Measurements from ENCODE around the gene CERT1.

DNA sequence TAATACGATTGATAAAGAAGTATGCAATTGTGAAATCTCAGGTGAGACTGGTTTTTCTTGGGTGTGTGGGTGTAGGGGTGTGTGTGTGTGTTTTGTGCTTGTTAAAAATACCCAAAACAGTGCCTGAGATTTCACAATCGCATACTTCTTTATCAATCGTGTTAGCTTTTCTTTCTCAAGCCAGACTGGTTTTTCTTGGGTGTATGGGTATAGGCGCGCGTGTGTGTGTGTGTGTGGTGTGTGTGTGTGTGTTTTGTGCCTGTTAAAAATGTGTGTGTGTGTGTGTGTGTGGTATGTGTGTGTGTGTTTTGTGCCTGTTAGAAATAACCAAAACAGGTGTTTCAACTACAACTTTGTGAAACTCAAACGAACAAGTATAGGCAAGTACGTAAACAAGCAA lies 53.7 kb downstream of the CERT1 start:
- TF ChIP-seq, protein P1, sequence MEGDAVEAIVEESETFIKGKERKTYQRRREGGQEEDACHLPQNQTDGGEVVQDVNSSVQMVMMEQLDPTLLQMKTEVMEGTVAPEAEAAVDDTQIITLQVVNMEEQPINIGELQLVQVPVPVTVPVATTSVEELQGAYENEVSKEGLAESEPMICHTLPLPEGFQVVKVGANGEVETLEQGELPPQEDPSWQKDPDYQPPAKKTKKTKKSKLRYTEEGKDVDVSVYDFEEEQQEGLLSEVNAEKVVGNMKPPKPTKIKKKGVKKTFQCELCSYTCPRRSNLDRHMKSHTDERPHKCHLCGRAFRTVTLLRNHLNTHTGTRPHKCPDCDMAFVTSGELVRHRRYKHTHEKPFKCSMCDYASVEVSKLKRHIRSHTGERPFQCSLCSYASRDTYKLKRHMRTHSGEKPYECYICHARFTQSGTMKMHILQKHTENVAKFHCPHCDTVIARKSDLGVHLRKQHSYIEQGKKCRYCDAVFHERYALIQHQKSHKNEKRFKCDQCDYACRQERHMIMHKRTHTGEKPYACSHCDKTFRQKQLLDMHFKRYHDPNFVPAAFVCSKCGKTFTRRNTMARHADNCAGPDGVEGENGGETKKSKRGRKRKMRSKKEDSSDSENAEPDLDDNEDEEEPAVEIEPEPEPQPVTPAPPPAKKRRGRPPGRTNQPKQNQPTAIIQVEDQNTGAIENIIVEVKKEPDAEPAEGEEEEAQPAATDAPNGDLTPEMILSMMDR (IDR thresholded peaks at IDR 0.05; ENCODE audit: low read length): no peak
- TF ChIP-seq EZH2 (IDR thresholded peaks at IDR 0.05; ENCODE audit: borderline replicate concordance, low read length): no peak

All from OCI-LY1 (cell line).